Activated CD8-positive, alpha-beta memory T cell treated with anti-CD3 and anti-CD28 coated beads for 1 hour (primary cell): ENCODE measurements around the gene MAP2.

ENCODE experiments used
- DNase-seq, 2 donors: peaks; one replicate each; pipeline ENCODE4 v3.0.0-alpha.2; 2020; ENCODE audit warnings: low read depth in 1 of 2; ENCODE audit errors: extremely low read depth in 1 of 2

Gene MAP2

DNA sequence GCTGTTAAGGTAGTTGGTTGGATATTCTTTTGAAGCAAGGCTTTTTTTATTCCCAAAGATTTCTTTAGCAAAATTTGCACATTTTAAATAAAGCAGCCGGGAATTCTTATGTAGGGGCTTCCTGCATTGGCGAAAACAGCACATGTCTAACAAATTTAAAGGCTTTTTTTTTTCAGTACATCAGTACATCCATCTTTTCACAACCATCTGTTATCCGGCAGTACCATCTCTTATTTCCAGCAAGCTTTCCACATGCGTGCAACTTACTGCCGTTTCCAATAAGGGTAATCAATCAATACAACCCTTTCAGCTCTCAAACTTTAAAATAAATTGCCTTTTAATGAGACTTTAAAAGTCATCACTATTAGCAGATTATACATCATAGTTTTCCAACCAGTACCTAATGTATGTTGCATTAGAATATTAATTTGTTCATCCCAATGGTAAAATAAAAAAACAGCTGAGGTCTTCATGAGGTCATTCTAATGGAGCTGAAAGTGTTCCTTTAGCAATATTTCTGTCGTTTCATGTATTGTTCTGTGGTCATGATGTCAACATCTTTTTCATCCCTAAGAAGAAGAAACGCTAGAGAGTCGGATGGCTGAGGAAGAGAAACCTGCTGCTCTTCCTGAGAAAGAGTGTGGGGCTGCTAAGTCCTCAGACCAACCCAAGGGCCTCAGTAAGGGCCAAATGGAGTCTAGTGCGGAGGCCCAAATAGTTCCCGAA is 266.3 kb downstream of the MAP2 start:
- no peak for DNase-seq

GRCh38 chr2:209694748-209695147 is 270.9 kb downstream of the MAP2 start:
- DNase-seq, result no peak

DNA sequence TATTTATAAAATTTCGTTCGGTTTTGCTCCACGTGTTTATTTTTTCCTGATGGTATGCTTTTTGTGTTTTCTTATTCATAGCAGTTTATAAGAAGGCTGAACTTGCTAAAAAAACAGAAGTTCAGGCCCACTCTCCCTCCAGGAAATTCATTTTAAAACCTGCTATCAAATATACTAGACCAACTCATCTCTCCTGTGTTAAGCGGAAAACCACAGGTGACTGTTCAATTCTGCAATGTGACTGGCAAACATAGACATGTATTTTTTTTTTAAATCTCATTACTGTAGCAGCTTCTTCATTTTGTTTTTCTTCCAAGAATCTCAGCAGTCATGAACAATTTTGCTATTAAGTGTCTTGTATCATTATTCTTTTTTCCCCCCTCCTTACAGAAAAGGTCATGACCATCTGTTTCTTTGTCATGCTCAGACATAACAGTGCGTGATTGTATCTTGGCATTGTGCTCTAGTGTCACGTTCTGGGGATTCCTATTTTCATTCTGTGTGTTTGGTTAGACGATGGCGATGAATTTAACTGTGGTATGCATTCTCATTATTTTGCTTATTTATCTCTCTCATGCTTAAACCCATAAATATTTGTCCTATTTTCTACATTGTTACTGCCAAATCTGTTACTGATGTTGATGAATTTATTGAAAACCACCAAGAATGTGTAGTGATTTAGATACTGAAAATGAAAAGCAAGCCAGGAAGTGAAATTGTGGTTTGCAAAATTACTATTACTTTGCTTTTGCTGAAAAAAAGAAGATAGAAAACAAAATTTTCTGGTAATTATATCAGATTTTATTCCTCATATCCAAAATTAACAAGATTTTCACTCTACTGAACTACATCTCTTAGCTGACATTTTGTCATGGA is 273.2 kb downstream of the MAP2 start:
- no peak for DNase-seq

- DNase-seq, result no peak
Measured at GRCh38 chr2:209702775-209703174, 278.9 kb downstream of the MAP2 start.

DNA sequence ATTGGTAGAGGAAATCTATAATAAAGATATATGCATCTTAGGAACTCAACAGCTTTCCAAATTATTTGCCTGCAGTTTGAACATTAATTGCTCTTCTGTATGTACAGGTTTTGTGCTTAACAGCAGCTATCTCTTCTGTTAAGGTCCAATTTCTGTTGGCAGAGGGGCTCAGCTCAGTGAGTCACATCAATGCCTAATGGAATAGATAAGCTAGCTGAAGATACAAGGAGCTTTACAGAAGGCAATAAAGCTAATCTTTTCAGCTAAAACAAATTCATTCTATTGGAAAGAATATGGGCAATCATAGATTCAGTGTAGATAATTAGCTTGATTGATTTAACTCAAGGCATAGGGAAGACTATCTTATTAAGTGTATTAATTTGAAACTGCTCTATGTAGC is 289.4 kb downstream of the MAP2 start:
- no peak for DNase-seq

- no peak for DNase-seq
Measured at GRCh38 chr2:209719034-209719433, 295.2 kb downstream of the MAP2 start.

DNA sequence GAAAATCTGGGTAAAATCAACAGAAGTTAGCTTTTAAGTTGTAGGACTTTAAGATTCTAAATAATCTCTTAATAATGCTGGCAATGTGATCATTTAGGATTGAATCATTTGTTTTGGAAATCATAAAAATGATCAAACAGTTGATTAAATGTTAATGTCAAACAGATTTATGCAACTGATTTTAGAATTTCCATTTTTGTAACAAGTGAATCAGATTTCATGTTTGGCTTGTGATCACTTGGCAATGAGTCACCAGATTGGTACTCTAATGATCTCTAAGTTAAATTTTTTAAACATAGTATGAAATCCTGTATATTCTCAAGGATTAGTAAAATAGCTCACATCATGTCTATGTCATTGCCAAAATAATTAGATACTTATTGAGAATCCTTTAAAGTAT is 297.6 kb downstream of the MAP2 start:
- no peak for DNase-seq

DNA sequence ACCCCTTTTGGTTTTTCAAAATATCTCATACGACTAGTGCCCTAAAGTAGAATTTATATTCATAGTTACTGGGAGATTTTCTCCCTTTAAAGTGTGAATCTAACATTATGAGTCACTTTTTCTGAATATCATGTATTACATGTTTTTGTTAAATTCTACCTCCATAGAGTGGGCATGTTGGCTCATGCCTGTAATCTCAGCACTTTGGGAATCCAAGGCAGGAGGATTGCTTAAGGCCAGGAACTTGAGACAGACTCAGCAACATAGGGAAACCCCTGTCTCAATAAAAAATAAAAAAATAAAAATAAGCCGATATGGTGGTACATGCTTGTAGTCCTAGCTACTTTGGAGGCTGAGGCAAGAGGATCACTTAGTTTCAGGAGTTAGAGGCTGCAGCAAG is 302.5 kb downstream of the MAP2 start:
- no peak for DNase-seq

DNA sequence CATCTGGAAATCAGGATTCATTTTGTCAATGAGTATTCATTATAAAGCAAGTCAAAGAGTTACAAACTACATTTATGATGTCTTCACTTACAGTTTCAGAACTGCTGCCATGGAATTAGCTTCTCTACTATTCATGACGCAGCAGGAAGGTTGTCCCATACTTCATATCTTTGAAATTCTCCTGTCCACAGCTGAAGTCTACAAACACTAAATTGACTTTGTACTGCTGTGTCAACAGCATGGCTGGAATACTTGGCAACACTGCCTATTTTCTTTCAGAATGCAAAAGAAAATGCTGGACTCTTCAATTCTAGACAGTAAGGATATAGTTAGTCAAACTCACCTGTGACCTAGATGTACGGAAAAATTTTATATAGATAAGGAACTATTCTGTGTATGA is 303.2 kb downstream of the MAP2 start:
- no peak for DNase-seq

DNA sequence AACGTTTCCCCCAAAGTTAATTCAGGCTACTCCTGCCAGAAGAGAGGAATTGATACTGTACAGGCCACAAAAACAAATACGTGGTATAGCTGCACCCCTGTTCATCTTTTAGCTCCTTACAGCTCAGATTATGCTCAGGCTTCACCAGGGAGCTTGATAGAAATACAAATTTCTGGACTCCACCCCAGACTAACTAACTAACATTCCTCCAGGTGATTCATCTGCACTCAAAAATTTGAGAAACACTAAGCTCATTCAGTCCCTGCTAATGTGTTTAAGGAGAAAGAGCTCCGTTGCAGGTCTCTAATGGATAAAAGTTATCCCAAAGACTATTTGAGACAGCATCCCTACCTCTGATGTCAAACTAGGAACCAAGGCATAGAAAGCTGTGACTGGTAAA is 311.0 kb downstream of the MAP2 start:
- no peak for DNase-seq

DNA sequence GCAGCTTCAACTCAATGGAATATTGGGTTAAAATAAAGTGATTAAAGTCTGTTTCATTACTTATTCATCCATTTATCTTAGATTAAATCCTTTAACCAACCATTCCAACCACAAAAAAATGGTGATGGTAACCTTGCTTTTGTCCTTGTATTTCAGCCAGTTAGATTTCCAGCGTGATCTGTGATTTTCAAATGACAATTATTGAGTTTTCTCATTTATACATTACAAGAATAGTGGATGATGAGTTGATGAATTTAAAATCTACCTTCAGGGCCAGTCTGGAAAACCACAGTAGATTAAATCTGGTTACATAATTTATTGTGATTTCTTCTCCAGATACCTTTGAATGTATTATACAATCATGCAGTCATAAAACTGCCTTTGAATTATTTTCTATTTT is 318.1 kb downstream of the MAP2 start:
- DNase-seq, result no peak

GRCh38 chr2:209753020-209753419 is 329.2 kb downstream of the MAP2 start:
- no peak for DNase-seq

DNA sequence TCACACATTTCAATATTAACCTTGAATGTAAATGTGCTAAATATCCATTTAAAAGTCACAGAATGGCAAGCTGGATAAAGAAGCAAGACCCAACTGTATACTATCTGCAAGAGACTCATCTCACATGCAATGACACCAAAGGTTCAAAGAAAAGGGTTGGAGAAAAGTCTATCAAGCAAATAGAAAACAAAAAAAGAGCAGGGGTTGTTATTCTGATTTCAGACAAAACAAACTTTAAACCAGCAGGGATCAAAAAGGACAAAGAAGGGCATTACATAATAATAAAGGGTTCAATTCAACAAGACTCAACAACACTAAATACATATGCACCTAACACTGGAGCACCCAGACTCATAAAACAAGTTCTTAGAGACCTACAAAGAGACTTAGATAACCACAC is 333.3 kb downstream of the MAP2 start:
- DNase-seq, result no peak

- DNase-seq, result no peak
Measured at GRCh38 chr2:209761566-209761965, 337.7 kb downstream of the MAP2 start.

- DNase-seq, result no peak
Measured at GRCh38 chr2:209762563-209762962, 338.7 kb downstream of the MAP2 start.

GRCh38 chr2:209763106-209763505 is 339.3 kb downstream of the MAP2 start:
- DNase-seq, result no peak

DNA sequence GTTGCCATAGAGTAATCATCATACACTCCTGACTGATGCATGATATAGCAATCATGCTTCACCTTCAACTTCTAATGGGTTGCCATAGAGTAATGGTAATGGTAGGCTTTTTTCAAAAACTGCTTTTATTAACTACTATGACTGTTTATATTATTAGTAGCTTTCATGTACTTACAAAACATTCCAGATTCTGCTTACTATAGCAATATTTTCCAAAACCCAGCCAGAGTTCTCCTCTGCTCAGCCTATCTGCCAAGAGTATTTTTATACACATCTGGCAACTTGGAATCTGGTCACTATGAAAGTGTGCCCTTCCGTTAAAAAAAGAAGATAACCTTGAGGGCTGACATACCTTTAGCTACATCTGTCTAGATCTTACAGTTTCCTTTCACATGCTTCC is 342.8 kb downstream of the MAP2 start:
- no peak for DNase-seq

GRCh38 chr2:209767316-209767715 is 343.5 kb downstream of the MAP2 start:
- no peak for DNase-seq

DNA sequence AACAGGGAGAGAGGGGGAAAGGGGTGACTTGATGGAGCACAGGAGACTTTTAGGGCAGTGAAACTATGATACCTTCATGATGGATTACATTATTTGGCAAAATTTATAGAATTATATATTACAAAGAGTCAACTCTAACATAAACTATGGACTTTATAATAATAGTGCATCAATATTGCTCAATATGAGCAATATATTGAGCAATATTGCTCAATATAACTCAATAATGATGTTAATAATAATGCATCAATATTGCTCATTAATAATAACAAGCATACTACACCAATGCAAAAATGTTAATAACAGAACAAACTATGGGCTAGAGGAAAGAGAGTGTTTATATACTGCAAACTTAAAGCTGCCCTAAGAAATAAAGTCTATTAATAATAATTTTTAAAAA is 344.7 kb downstream of the MAP2 start:
- no peak for DNase-seq

DNA sequence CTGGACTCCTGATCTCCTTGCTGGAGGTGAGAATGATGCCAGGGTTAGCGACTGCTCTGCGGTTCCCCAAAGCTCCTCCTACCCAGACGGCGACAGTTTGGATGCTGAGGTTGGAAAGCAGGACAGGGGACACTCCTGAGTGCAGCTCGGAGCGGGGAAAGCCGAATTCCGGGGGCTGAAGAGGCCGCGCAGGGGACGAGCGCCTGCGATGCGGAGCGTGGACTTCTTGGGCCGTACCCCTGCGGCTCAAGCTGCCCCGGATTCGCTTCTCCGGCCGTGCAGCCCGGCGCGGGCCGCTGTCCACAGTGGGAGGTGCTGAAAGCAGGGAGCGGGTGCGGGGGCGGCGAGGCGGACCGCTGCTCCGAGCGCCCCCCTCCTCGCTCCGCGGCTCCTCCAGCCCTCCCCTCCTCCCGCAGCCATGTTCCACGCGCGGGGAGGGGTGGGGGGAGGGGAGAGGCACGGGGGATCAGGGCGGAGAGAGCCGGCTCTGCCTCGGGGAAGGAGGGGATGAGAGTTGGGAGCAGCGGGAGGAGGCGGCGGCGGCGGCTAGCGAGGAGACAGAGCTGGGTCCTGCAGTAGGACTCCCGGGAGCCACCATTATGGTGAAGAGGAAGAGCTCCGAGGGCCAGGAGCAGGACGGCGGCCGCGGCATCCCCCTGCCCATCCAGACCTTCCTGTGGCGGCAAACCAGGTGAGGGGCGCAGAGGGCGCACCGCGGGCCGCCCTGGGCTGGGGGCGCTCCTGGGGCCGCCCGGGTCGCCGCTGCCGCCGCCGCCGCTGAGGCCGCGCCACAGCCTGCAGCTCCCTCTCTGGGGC is 347.8 kb downstream of the MAP2 start, which contains the start of gene UNC80:
Gene UNC80 (plus strand): TSS at position 359 of the 816 bp plus-strand sequence. CDS start 241 bp downstream, at position 600.
- no peak for DNase-seq

DNA sequence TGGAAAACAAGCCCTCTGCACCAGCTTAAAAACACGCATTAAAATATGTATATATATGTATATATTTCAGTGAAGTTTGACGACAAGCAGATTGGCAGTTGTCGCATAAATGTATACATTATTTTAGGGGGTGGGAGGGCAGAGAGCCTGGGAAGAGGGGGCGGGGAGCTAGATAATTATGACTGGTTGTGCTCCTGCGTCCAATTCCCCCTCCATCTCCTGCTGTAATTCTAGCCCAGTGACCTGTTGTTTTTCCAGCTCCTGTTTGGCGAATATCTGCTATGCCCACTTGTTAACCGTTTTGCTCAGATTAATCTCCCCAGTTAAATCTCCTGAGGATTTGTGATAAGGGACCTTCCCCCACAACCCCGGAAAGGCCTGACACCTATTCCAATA is 348.4 kb downstream of the MAP2 start:
- no peak for DNase-seq
